ENCODE measurements around the gene SH3RF2.

SH3RF2 gene

DNA sequence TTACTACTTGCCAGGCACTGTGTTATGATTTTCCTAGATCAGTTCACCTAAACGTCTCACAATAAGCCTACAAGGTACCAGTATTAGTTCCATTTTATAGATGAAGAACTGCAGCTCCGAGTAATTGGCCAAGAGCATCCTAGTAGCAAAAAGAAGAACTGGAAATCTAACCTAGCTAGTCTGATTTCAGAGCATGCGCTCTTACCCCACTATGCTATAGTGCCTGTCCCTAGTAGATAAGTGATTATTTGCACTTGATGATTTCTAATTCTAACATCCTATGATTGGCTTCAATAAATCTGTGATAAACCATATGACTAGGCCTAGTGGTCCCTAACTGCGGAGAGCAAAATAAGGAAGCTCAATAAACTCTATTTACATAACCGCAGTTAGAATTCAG lies 176.1 kb downstream of the SH3RF2 start:
- no peak for DNase-seq (ENCODE audit: extremely low read depth in 1 of 2, low read depth in 1 of 2)

All from activated CD8-positive, alpha-beta memory T cell treated with anti-CD3 and anti-CD28 coated beads for 1 hour (primary cell).